Type B pancreatic cell (in vitro differentiated cells): Measurements from ENCODE around the gene GAB1. TPM values are rescaled to one million over a fixed set of nuclear protein-coding genes. Genes with fewer than 3 reads are reported as not detected.

Experiments
- DNase-seq: peaks from one replicate; pipeline ENCODE4 v3.0.0; 2021; ENCODE audit warnings: mixed read lengths; ENCODE audit not compliant: unreplicated experiment; ENCODE audit errors: extremely low spot score
- H3K27ac Mint-ChIP-seq: 2 replicates; pipeline ENCODE4 v1.8.0; 2021; ENCODE audit warnings: mild to moderate bottlenecking, mixed read lengths
- H3K27me3 Mint-ChIP-seq: 2 replicates; pipeline ENCODE4 v1.8.0; 2021; ENCODE audit warnings: mixed read lengths
- H3K36me3 Mint-ChIP-seq: 2 replicates; pipeline ENCODE4 v1.8.0; 2021; ENCODE audit warnings: mixed read lengths
- H3K4me1 Mint-ChIP-seq: one replicate; pipeline ENCODE4 v1.8.0; 2021; ENCODE audit warnings: mixed read lengths; ENCODE audit not compliant: unreplicated experiment
- H3K4me3 Mint-ChIP-seq: 2 replicates; pipeline ENCODE4 v1.8.0; 2021; ENCODE audit warnings: mild to moderate bottlenecking, mixed read lengths
- H3K9me3 Mint-ChIP-seq: 2 replicates; pipeline ENCODE4 v1.8.0; 2021; ENCODE audit warnings: mixed read lengths
- total RNA-seq: library from RNA; stranded (reverse); gene quantifications from 2 replicates; pipeline ENCODE4 v1.2.1, GENCODE V29; 2021; ENCODE audit warnings: low replicate concordance
- TF ChIP-seq, protein P1 (sequence below): fragments of 200-600 bp; sonication (generic); conservative IDR thresholded peaks from 2 replicates; pipeline ENCODE4 v1.5.0; 2021; ENCODE audit warnings: antibody characterized with exemption, mild to moderate bottlenecking

Gene GAB1
- total RNA-seq, 1 donor from 2014 or later = 27.0 TPM

DNA sequence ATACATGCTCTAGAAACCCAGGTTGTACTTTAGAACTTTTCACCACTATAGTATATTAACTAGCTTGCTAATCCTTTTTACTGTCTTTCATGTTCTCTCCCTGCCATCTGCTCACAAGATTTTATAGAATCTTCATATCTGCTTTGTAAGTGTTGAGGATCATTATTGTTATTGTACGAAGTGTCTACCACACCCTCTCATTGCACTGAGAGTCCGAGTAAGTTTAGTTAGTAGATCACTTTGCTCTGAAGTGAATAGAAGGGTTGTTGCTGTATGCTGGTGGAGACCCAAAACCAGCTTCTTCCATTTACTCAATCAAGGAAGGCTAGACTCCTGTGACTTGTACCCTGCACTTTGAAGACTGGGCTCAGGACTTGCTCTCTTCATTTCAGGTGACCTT lies 17.1 kb downstream of the GAB1 start:
- TF ChIP-seq, protein P1, sequence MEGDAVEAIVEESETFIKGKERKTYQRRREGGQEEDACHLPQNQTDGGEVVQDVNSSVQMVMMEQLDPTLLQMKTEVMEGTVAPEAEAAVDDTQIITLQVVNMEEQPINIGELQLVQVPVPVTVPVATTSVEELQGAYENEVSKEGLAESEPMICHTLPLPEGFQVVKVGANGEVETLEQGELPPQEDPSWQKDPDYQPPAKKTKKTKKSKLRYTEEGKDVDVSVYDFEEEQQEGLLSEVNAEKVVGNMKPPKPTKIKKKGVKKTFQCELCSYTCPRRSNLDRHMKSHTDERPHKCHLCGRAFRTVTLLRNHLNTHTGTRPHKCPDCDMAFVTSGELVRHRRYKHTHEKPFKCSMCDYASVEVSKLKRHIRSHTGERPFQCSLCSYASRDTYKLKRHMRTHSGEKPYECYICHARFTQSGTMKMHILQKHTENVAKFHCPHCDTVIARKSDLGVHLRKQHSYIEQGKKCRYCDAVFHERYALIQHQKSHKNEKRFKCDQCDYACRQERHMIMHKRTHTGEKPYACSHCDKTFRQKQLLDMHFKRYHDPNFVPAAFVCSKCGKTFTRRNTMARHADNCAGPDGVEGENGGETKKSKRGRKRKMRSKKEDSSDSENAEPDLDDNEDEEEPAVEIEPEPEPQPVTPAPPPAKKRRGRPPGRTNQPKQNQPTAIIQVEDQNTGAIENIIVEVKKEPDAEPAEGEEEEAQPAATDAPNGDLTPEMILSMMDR = no peak
- Mint-ChIP-seq H3K4me1 (peaks cover 46% of the 10 kb centered on the region), H3K36me3 (peaks cover 6% of the 10 kb centered on the region), H3K27me3 (no peaks in the 10 kb centered on the region), H3K27ac (peak overlapping the region; percentile 68), H3K4me3 (peak overlapping the region; percentile 14), H3K9me3 (no peaks in the 10 kb centered on the region)
- DNase-seq = no peak

DNA sequence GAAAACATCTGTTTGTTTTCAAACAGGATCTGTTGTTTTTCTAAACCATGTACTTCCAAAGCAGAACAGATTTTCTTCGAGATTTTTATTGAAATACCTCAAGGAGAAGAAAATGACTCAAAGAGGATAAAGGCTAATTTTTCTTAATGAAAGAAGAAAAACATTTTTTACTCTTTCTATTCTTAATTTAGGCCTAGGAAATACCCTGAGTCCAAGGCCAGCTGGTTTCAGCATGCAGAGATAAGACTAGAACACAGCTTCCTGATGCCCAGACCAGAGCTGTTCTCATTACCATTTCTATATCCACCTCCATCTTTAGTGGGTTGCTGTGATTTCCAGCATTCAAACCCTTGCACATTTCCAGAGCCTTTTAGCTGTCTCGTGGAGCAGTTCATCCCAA lies 18.3 kb downstream of the GAB1 start:
- H3K27ac Mint-ChIP-seq = peak overlapping the region; percentile 83
- peaks cover 58% of the 10 kb centered on the region for H3K4me1 Mint-ChIP-seq
- no peak overlapping the region for H3K4me3 Mint-ChIP-seq
- H3K27me3 Mint-ChIP-seq = no peaks in the 10 kb centered on the region
- H3K9me3 Mint-ChIP-seq = no peaks in the 10 kb centered on the region
- TF ChIP-seq, protein P1 = no peak
- peaks cover 6% of the 10 kb centered on the region for H3K36me3 Mint-ChIP-seq
- no peak for DNase-seq

DNA sequence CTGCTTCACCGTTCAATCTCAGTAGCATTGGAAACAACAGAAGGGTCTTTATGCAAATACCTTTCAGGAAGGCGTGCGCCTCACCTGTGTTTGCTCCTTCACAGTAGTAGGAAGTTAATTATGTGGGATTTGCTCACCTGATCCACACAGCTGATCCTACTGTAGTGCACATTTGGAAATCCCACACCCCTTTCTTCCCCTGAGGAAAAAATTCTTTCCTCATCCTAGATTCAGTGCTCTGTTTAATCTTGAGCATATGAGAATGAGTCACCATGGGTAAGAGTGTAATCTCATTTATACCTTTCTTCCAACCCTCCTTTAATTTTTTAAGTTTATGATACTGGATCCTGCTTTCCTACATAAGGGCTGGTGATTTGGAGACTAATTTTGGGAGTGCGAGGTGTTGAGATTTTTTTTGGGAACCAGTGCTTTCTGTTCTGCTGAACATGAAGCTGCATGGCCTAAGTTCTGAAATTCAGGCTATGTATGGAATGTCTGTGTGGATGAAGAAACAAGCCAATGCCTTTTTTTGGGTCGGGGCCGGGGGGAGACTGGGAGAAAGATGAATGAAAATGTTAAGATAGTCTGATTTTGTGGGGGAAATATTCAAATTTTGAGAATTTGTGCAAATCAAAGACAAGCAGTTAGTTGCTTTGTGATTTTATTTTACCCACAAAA lies 19.0 kb downstream of the GAB1 start:
- Mint-ChIP-seq H3K27ac (peak overlapping the region; percentile 83), H3K27me3 (no peaks in the 10 kb centered on the region), H3K4me3 (peak overlapping the region; percentile 67), H3K9me3 (no peaks in the 10 kb centered on the region), H3K4me1 (peaks cover 59% of the 10 kb centered on the region), H3K36me3 (peaks cover 6% of the 10 kb centered on the region)
- TF ChIP-seq, protein P1 = no peak
- no peak for DNase-seq

DNA sequence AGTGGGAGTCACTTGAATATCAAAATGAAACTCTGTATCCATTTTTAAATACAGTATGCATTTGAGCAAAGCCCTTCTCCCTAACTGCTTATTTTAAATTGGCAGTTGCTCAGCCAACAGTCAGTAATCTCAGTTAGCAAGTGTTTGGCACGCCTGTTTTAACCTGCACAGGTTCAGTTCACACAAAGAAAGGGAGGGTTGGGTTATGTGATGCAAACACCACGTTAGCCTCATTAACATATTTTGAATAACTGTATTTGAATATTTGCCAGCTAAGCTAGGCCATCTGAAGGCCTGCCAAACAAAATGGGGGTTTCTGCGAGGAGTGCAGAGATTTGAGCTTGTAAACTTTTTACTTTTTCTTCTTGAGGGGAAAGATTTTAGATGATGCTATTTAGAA lies 19.8 kb downstream of the GAB1 start:
- no peak for DNase-seq
- Mint-ChIP-seq H3K27ac (no peak overlapping the region), H3K27me3 (no peaks in the 10 kb centered on the region), H3K4me3 (no peak overlapping the region), H3K9me3 (no peaks in the 10 kb centered on the region), H3K4me1 (peaks cover 64% of the 10 kb centered on the region), H3K36me3 (peaks cover 6% of the 10 kb centered on the region)
- TF ChIP-seq, protein P1 = no peak

DNA sequence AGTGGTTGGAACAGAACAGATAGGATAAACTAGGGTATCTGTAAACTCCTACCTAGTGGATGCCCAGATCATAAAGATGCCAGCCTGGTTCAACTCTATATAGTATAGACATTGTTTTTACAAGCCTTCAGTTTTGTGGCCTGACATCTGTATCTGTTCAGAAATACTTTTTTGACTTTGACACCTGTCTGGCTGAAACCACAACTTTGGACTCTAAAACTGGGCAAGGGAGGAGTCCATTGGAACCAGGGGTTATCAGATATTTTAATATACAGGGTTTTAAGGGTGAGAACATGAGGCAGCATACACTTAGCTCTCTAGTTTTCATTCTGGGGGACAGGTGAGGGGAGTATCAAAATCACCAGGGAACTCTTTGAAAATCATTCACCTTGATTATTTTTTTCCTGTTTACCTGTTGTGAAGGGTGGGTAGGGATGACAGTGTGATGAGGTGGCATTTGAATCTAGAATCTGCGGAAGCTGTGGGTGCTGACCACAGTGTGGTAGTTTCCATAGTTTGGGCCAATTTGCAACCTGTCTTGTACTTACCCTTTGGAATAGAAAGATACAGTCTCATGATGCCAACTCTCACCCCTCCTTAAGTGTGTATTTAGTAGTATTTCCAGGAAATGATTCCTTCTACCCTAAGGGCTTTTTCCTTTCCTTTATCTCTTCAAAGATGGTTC lies 20.6 kb downstream of the GAB1 start:
- H3K36me3 Mint-ChIP-seq = peaks cover 6% of the 10 kb centered on the region
- H3K4me1 Mint-ChIP-seq = peaks cover 56% of the 10 kb centered on the region
- DNase-seq = no peak
- no peak overlapping the region for H3K4me3 Mint-ChIP-seq
- no peak overlapping the region for H3K27ac Mint-ChIP-seq
- no peaks in the 10 kb centered on the region for H3K9me3 Mint-ChIP-seq
- TF ChIP-seq, protein P1 = no peak
- H3K27me3 Mint-ChIP-seq = no peaks in the 10 kb centered on the region
